H9 (cell line): Measurements from ENCODE around the gene FKBP4. TPM values are rescaled to one million over a fixed set of nuclear protein-coding genes. Genes with fewer than 3 reads are reported as not detected.

ENCODE experiments used
- DNase-seq: peaks from one replicate; pipeline ENCODE4 v3.0.0-alpha.2; 2017
- H2AFZ ChIP-seq: one replicate; pipeline ENCODE4 v1.6.1; 2013; ENCODE audit warnings: mild to moderate bottlenecking, low read length, control low read depth, moderate library complexity
- H2AK5ac ChIP-seq: 2 replicates; pipeline ENCODE4 v1.6.1; 2013; ENCODE audit warnings: low read length, control low read depth, mixed read lengths; ENCODE audit not compliant: insufficient read length
- H2BK120ac ChIP-seq: one replicate; pipeline ENCODE4 v1.6.1; 2013; ENCODE audit warnings: low read depth, mild to moderate bottlenecking, low read length, control low read depth, inconsistent platforms; ENCODE audit not compliant: poor library complexity, severe bottlenecking
- H2BK12ac ChIP-seq: 2 replicates; pipeline ENCODE4 v1.6.1; 2013; ENCODE audit warnings: low read length, control low read depth, mixed read lengths, low read depth; ENCODE audit not compliant: insufficient read length
- H2BK15ac ChIP-seq: 2 replicates; pipeline ENCODE4 v1.6.1; 2013; ENCODE audit warnings: low read depth, low read length, control low read depth
- H2BK20ac ChIP-seq: one replicate; pipeline ENCODE4 v1.6.1; 2013; ENCODE audit warnings: low read depth, mild to moderate bottlenecking, low read length, control low read depth, inconsistent platforms; ENCODE audit not compliant: poor library complexity, severe bottlenecking
- H2BK5ac ChIP-seq: 2 replicates; pipeline ENCODE4 v1.6.1; 2013; ENCODE audit warnings: low read length, control low read depth, mixed read lengths; ENCODE audit not compliant: insufficient read length
- H3K14ac ChIP-seq: 2 replicates; pipeline ENCODE4 v1.6.1; 2013; ENCODE audit warnings: low read length, control low read depth; ENCODE audit not compliant: insufficient read depth
- H3K18ac ChIP-seq: 2 replicates; pipeline ENCODE4 v1.6.1; 2013; ENCODE audit warnings: low read depth, mild to moderate bottlenecking, mixed read lengths, low read length, control low read depth; ENCODE audit not compliant: insufficient read length
- H3K23ac ChIP-seq: 2 replicates; pipeline ENCODE4 v1.6.1; 2013; ENCODE audit warnings: low read length, control low read depth, mixed read lengths, low read depth; ENCODE audit not compliant: insufficient read length
- H3K23me2 ChIP-seq: 2 replicates; pipeline ENCODE4 v1.6.1; 2013; ENCODE audit warnings: low read depth, mild to moderate bottlenecking, mixed read lengths, low read length, control low read depth; ENCODE audit not compliant: insufficient read length, poor library complexity, severe bottlenecking
- H3K27ac ChIP-seq: 2 replicates; pipeline ENCODE4 v1.5.1; 2013; ENCODE audit warnings: low read length, control low read depth, mixed read lengths, low read depth; ENCODE audit not compliant: insufficient read length
- H3K27me3 ChIP-seq: 2 replicates; pipeline ENCODE4 v1.6.1; 2013; ENCODE audit warnings: low read length, control low read depth, inconsistent platforms; ENCODE audit not compliant: insufficient read depth
- H3K4ac ChIP-seq: 2 replicates; pipeline ENCODE4 v1.6.1; 2013; ENCODE audit warnings: low read depth, mild to moderate bottlenecking, control low read depth, inconsistent platforms, low read length, moderate library complexity
- H3K4me1 ChIP-seq: 2 replicates; pipeline ENCODE4 v1.6.1; 2013; ENCODE audit warnings: low read length, control low read depth, inconsistent platforms; ENCODE audit not compliant: insufficient read depth
- H3K4me2 ChIP-seq: 2 replicates; pipeline ENCODE4 v1.6.1; 2013; ENCODE audit warnings: low read length, control low read depth, mixed read lengths; ENCODE audit not compliant: insufficient read length, insufficient read depth
- H3K56ac ChIP-seq: 2 replicates; pipeline ENCODE4 v1.6.1; 2013; ENCODE audit warnings: low read depth, mild to moderate bottlenecking, mixed read lengths, low read length, control low read depth; ENCODE audit not compliant: insufficient read length
- H3K79me1 ChIP-seq: 2 replicates; pipeline ENCODE4 v1.6.1; 2013; ENCODE audit warnings: low read depth, mild to moderate bottlenecking, moderate library complexity, low read length, control low read depth, inconsistent platforms; ENCODE audit not compliant: insufficient read depth, poor library complexity, severe bottlenecking
- H3K79me2 ChIP-seq: 2 replicates; pipeline ENCODE4 v1.6.1; 2013; ENCODE audit warnings: low read length, control low read depth, inconsistent platforms; ENCODE audit not compliant: insufficient read depth
- H3K9ac ChIP-seq: 2 replicates; pipeline ENCODE4 v1.6.1; 2013; ENCODE audit warnings: low read length, control low read depth, mixed read lengths; ENCODE audit not compliant: insufficient read length; ENCODE audit errors: extremely low read depth
- H3K9me3 ChIP-seq: one replicate; pipeline ENCODE4 v1.6.1; 2013; ENCODE audit warnings: low read depth, low read length, inconsistent platforms; ENCODE audit not compliant: control insufficient read depth
- H3T11ph ChIP-seq: one replicate; pipeline ENCODE4 v1.6.1; 2013; ENCODE audit warnings: mild to moderate bottlenecking, low read length, control low read depth, inconsistent platforms
- H4K20me1 ChIP-seq: one replicate; pipeline ENCODE4 v1.6.1; 2013; ENCODE audit not compliant: control insufficient read depth, insufficient read length, insufficient read depth
- H4K5ac ChIP-seq: 2 replicates; pipeline ENCODE4 v1.6.1; 2013; ENCODE audit warnings: low read depth, mild to moderate bottlenecking, mixed read lengths, low read length, control low read depth; ENCODE audit not compliant: insufficient read length
- H4K8ac ChIP-seq: replicated peaks from 2 replicates; pipeline ENCODE4 v1.6.1; 2013; ENCODE audit warnings: low read length, control low read depth, mixed read lengths, low read depth; ENCODE audit not compliant: insufficient read length
- H4K91ac ChIP-seq: 2 replicates; pipeline ENCODE4 v1.6.1; 2013; ENCODE audit warnings: low read depth, mild to moderate bottlenecking, moderate library complexity, mixed read lengths, low read length, control low read depth; ENCODE audit not compliant: insufficient read length
- H3K27ac Mint-ChIP-seq, 3 experiments: 2 replicates in 2 of 3; 3 replicates in 1 of 3; pipeline ENCODE4 v1.8.0; 2020 to 2021; ENCODE audit warnings: mixed read lengths in 3 of 3, mild to moderate bottlenecking in 1 of 3, moderate library complexity in 1 of 3
- H3K27me3 Mint-ChIP-seq: 2 replicates; pipeline ENCODE4 v1.8.0; 2021; ENCODE audit warnings: low read depth, mild to moderate bottlenecking, moderate library complexity, mixed read lengths
- H3K36me3 Mint-ChIP-seq, 3 experiments: 2 replicates in 2 of 3; 3 replicates in 1 of 3; pipeline ENCODE4 v1.8.0; 2020 to 2021; ENCODE audit warnings: low read depth in 3 of 3, mixed read lengths in 3 of 3; ENCODE audit not compliant: insufficient read depth in 1 of 3
- H3K4me1 Mint-ChIP-seq, 2 experiments: 2 replicates each; pipeline ENCODE4 v1.8.0; 2020; ENCODE audit warnings: mixed read lengths in 2 of 2
- H3K4me3 Mint-ChIP-seq, 2 experiments: 2 replicates in 1 of 2; 3 replicates in 1 of 2; pipeline ENCODE4 v1.8.0; 2020 to 2021; ENCODE audit warnings: mild to moderate bottlenecking in 2 of 2, mixed read lengths in 2 of 2, moderate library complexity in 1 of 2
- H3K9me3 Mint-ChIP-seq, 2 experiments: 2 replicates in 1 of 2; 3 replicates in 1 of 2; pipeline ENCODE4 v1.8.0; 2020; ENCODE audit warnings: mild to moderate bottlenecking in 2 of 2, mixed read lengths in 2 of 2, moderate library complexity in 1 of 2
- CTCF ChIP-seq: fragments of 200-600 bp; sonication (generic); conservative IDR thresholded peaks from 3 replicates; pipeline ENCODE4 v1.8.0; 2021; ENCODE audit warnings: antibody characterized with exemption, mild to moderate bottlenecking
- WGBS: extraction: QIAGEN DNeasy Blood & Tissue Kit; methylation state at CpG from one replicate; pipeline ENCODE4 v1.1.7; 2013; ENCODE audit warnings: missing lambda C conversion rate, low lambda C conversion rate, mixed read lengths; ENCODE audit not compliant: insufficient read length; ENCODE audit errors: extremely low coverage; 5-methylcytosine and 5-hydroxymethylcytosine counted together
- total RNA-seq: library from RNA; stranded (reverse); gene quantifications from 2 replicates; pipeline ENCODE4 v1.2.1, GENCODE V29; 2021

FKBP4 gene
- total RNA-seq, 1 experiment from 2014 or later = 221 TPM

GRCh38 chr12:2853626-2854025 lies 58.9 kb downstream of the FKBP4 start:
- no peak overlapping the region for H2AFZ ChIP-seq
- H3K4me3 Mint-ChIP-seq = no peak overlapping the region
- peak; percentile 96 for TF ChIP-seq CTCF
- H3K79me2 ChIP-seq = no peaks in the 10 kb centered on the region
- no peak overlapping the region for H3K23ac ChIP-seq
- H3K4me2 ChIP-seq = no peak overlapping the region
- H3K18ac ChIP-seq = no peak overlapping the region
- H3K9me3 ChIP-seq = no peaks in the 10 kb centered on the region
- H3K4me1 ChIP-seq = no peaks in the 10 kb centered on the region
- H3K14ac ChIP-seq = no peak overlapping the region
- no CpG with 5 or more reads among the region's 11 CpGs for WGBS
- no peak overlapping the region for H4K8ac ChIP-seq
- no peak overlapping the region for H3K27ac ChIP-seq
- H2AK5ac ChIP-seq = no peak overlapping the region
- H4K20me1 ChIP-seq = no peaks in the 10 kb centered on the region
- no peaks in the 10 kb centered on the region for H3K9me3 Mint-ChIP-seq
- peaks cover 12 to 41% of the 10 kb centered on the region in 2 experiments for H3K4me1 Mint-ChIP-seq
- H3T11ph ChIP-seq = no peak overlapping the region
- H3K27me3 Mint-ChIP-seq = peaks cover 4% of the 10 kb centered on the region
- H4K5ac ChIP-seq = no peak overlapping the region
- H3K27ac Mint-ChIP-seq = no peak overlapping the region; a peak in 1 of 7 replicates
- no peak overlapping the region for H2BK120ac ChIP-seq
- no peak overlapping the region for H3K56ac ChIP-seq
- H3K23me2 ChIP-seq = no peaks in the 10 kb centered on the region
- no peaks in the 10 kb centered on the region for H3K79me1 ChIP-seq
- no peak overlapping the region for H3K9ac ChIP-seq
- no peak overlapping the region for H2BK20ac ChIP-seq
- no peak overlapping the region for H2BK12ac ChIP-seq
- H3K27me3 ChIP-seq = no peaks in the 10 kb centered on the region
- H4K91ac ChIP-seq = no peak overlapping the region
- no peak overlapping the region for H2BK5ac ChIP-seq
- H3K4ac ChIP-seq = no peak overlapping the region
- no peak overlapping the region for H2BK15ac ChIP-seq
- H3K36me3 Mint-ChIP-seq = peaks cover 4 to 5% (median 4%) of the 10 kb centered on the region in 3 experiments
- DNase-seq = peak; percentile 96

Other genes with a start within 250 kb of the FKBP4 start
- 32.7 and 41.6 TPM in 2 replicates for gene ITFG2, start 17.7 kb downstream of the FKBP4 start, total RNA-seq
- gene NRIP2, start 40.1 kb downstream of the FKBP4 start, total RNA-seq = 0.15 TPM in 2 replicates
- 0.20 TPM in 2 replicates for gene TEX52, start 62.1 kb downstream of the FKBP4 start, total RNA-seq
- 109 TPM in 2 replicates for gene FOXM1, start 82.2 kb downstream of the FKBP4 start, total RNA-seq
- 36.4 and 36.7 TPM in 2 replicates for gene RHNO1, start 82.3 kb downstream of the FKBP4 start, total RNA-seq
- gene TULP3, start 95.9 kb downstream of the FKBP4 start, total RNA-seq = 21.4 and 22.3 TPM in 2 replicates
- gene TEAD4, start 164.4 kb downstream of the FKBP4 start, total RNA-seq = 127 and 133 TPM in 2 replicates